ENCODE data around the gene CNDP1.

- TF ChIP-seq, protein P1, sequence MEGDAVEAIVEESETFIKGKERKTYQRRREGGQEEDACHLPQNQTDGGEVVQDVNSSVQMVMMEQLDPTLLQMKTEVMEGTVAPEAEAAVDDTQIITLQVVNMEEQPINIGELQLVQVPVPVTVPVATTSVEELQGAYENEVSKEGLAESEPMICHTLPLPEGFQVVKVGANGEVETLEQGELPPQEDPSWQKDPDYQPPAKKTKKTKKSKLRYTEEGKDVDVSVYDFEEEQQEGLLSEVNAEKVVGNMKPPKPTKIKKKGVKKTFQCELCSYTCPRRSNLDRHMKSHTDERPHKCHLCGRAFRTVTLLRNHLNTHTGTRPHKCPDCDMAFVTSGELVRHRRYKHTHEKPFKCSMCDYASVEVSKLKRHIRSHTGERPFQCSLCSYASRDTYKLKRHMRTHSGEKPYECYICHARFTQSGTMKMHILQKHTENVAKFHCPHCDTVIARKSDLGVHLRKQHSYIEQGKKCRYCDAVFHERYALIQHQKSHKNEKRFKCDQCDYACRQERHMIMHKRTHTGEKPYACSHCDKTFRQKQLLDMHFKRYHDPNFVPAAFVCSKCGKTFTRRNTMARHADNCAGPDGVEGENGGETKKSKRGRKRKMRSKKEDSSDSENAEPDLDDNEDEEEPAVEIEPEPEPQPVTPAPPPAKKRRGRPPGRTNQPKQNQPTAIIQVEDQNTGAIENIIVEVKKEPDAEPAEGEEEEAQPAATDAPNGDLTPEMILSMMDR (optimal IDR thresholded peaks at IDR 0.05 in 1 of 3, IDR thresholded peaks at IDR 0.05 in 1 of 3, conservative IDR thresholded peaks at IDR 0.05 in 1 of 3; ENCODE audit: extremely low read depth in 1 of 3, insufficient read depth in 2 of 3, low read length in 3 of 3) = no peak
- no peak for TF ChIP-seq EZH2 (IDR thresholded peaks at IDR 0.05; ENCODE audit: low read length)
These were observed 76.6 kb downstream of the CNDP1 start for GRCh38 chr18:74610860-74611259.
